Karpas-422 (cell line): ENCODE data around the gene UACA. TPM values are rescaled to one million over a fixed set of nuclear protein-coding genes. Genes with fewer than 3 reads are reported as not detected.
A peak's percentile ranks its signal among the peaks of the same experiment; 100 is the strongest.

ENCODE experiments used
- DNase-seq: peaks from one replicate; pipeline ENCODE4 v3.0.0-alpha.2; 2015
- H2AFZ ChIP-seq: fragments of 200-600 bp; sonication (generic); 2 replicates; pipeline ENCODE4 v1.6.1; 2014; ENCODE audit warnings: antibody characterized with exemption, low read length, mixed read lengths
- H3K27ac ChIP-seq: fragments of 200-600 bp; sonication (generic); 2 replicates; pipeline ENCODE4 v1.5.1; 2014; ENCODE audit warnings: mild to moderate bottlenecking, low read length, moderate library complexity
- H3K27me3 ChIP-seq: fragments of 200-600 bp; sonication (generic); 2 replicates; pipeline ENCODE4 v1.6.1; 2014; ENCODE audit warnings: low read length, mixed read lengths
- H3K36me3 ChIP-seq: fragments of 200-600 bp; sonication (generic); 2 replicates; pipeline ENCODE4 v1.6.1; 2014; ENCODE audit warnings: low read length, mixed read lengths; ENCODE audit not compliant: insufficient read depth
- H3K4me1 ChIP-seq: fragments of 200-600 bp; sonication (generic); 2 replicates; pipeline ENCODE4 v1.6.1; 2014; ENCODE audit warnings: mild to moderate bottlenecking, low read length, mixed read lengths
- H3K4me2 ChIP-seq: fragments of 200-600 bp; sonication (generic); 2 replicates; pipeline ENCODE4 v1.6.1; 2014; ENCODE audit warnings: low read length, low read depth, mild to moderate bottlenecking; ENCODE audit not compliant: poor library complexity, severe bottlenecking
- H3K4me3 ChIP-seq: fragments of 200-600 bp; sonication (generic); 2 replicates; pipeline ENCODE4 v1.5.1; 2014; ENCODE audit warnings: mild to moderate bottlenecking, antibody characterized with exemption, low read length, mixed read lengths
- H3K79me2 ChIP-seq: fragments of 200-600 bp; sonication (generic); 2 replicates; pipeline ENCODE4 v1.6.1; 2014; ENCODE audit warnings: mild to moderate bottlenecking, low read length, mixed read lengths
- H3K9ac ChIP-seq: fragments of 200-600 bp; sonication (generic); 2 replicates; pipeline ENCODE4 v1.6.0; 2014; ENCODE audit warnings: low read length
- H3K9me2 ChIP-seq: fragments of 200-600 bp; sonication (generic), shearing (Covaris generic); replicated peaks from 2 replicates; pipeline ENCODE4 v1.6.0; 2014; ENCODE audit warnings: mild to moderate bottlenecking, low read length, moderate library complexity; ENCODE audit not compliant: insufficient read depth
- H3K9me3 ChIP-seq: fragments of 300-700, 200-600 bp; sonication (generic); 2 replicates; pipeline ENCODE4 v1.6.1; 2014; ENCODE audit warnings: low read length, mixed read lengths
- H4K20me1 ChIP-seq: fragments of 200-600 bp; sonication (generic); 2 replicates; pipeline ENCODE4 v1.6.1; 2014; ENCODE audit warnings: mild to moderate bottlenecking, antibody characterized with exemption, low read length, low read depth; ENCODE audit not compliant: insufficient read depth
- total RNA-seq: library from RNA; depleted of rRNA; stranded (reverse); fragments of >200 nt; shearing (Covaris generic); gene quantifications from 2 replicates; pipeline ENCODE4 v1.2.3, GENCODE V29; 2014; ENCODE audit warnings: low replicate concordance

The UACA gene
- total RNA-seq, 1 experiment from 2014 or later, result not detected

GRCh38 chr15:70703096-70703878 is 60.1 kb downstream of the UACA start:
- no peak overlapping the region for H3K27ac ChIP-seq
- H3K9ac ChIP-seq, result no peak overlapping the region
- H2AFZ ChIP-seq, result no peak overlapping the region
- peaks cover 41% of the 10 kb centered on the region for H3K4me1 ChIP-seq
- H3K4me2 ChIP-seq, result peak overlapping the region; percentile 57
- H3K27me3 ChIP-seq, result no peaks in the 10 kb centered on the region
- H3K9me3 ChIP-seq, result no peaks in the 10 kb centered on the region
- no peaks in the 10 kb centered on the region for H3K9me2 ChIP-seq
- DNase-seq, result no peak
- H4K20me1 ChIP-seq, result no peaks in the 10 kb centered on the region; the same call in 1 of the 2 replicates
- no peaks in the 10 kb centered on the region for H3K36me3 ChIP-seq
- H3K4me3 ChIP-seq, result 0 out of 2 replicates have a peak overlapping the region, but pooled peaks have one; percentile 25
- no peaks in the 10 kb centered on the region for H3K79me2 ChIP-seq

- Histone ChIP-seq H3K27ac (no peak overlapping the region), H3K9me3 (no peaks in the 10 kb centered on the region), H3K79me2 (no peaks in the 10 kb centered on the region), H3K4me3 (no peak overlapping the region), H2AFZ (no peak overlapping the region), H3K9me2 (no peaks in the 10 kb centered on the region), H3K4me2 (no peak overlapping the region), H3K27me3 (no peaks in the 10 kb centered on the region), H3K4me1 (peaks cover 41% of the 10 kb centered on the region), H3K9ac (no peak overlapping the region), H4K20me1 (no peaks in the 10 kb centered on the region; the same call in 1 of the 2 replicates), H3K36me3 (no peaks in the 10 kb centered on the region)
- DNase-seq, result peak; percentile 28
Observed at GRCh38 chr15:70702584-70702983, 60.8 kb downstream of the UACA start.

- Histone ChIP-seq H4K20me1 (no peaks in the 10 kb centered on the region; the same call in 1 of the 2 replicates), H2AFZ (no peak overlapping the region), H3K4me3 (no peak overlapping the region), H3K4me1 (peaks cover 41% of the 10 kb centered on the region), H3K79me2 (no peaks in the 10 kb centered on the region), H3K27me3 (no peaks in the 10 kb centered on the region), H3K27ac (no peak overlapping the region), H3K36me3 (no peaks in the 10 kb centered on the region), H3K9me2 (no peaks in the 10 kb centered on the region), H3K9ac (no peak overlapping the region), H3K4me2 (no peak overlapping the region), H3K9me3 (no peaks in the 10 kb centered on the region)
- DNase-seq, result peak; percentile 25
Observed at GRCh38 chr15:70701891-70702568, 61.3 kb downstream of the UACA start.

- Histone ChIP-seq H3K79me2 (no peaks in the 10 kb centered on the region), H3K9me2 (no peaks in the 10 kb centered on the region), H2AFZ (no peak overlapping the region), H3K36me3 (no peaks in the 10 kb centered on the region), H3K27ac (no peak overlapping the region), H3K9ac (no peak overlapping the region), H3K9me3 (no peaks in the 10 kb centered on the region), H3K4me1 (peaks cover 41% of the 10 kb centered on the region), H3K27me3 (no peaks in the 10 kb centered on the region), H4K20me1 (no peaks in the 10 kb centered on the region; the same call in 1 of the 2 replicates), H3K4me3 (no peak overlapping the region), H3K4me2 (no peak overlapping the region)
- peak; percentile 14 for DNase-seq
Observed at GRCh38 chr15:70701171-70701570, 62.2 kb downstream of the UACA start.

GRCh38 chr15:70699890-70700289 is 63.5 kb downstream of the UACA start:
- DNase-seq, result no peak
- no peak overlapping the region for H3K4me2 ChIP-seq
- peaks cover 28% of the 10 kb centered on the region for H3K4me1 ChIP-seq
- no peak overlapping the region for H3K9ac ChIP-seq
- no peaks in the 10 kb centered on the region for H3K27me3 ChIP-seq
- H3K9me2 ChIP-seq, result no peaks in the 10 kb centered on the region
- H3K36me3 ChIP-seq, result no peaks in the 10 kb centered on the region
- no peaks in the 10 kb centered on the region for H3K79me2 ChIP-seq
- H4K20me1 ChIP-seq, result no peaks in the 10 kb centered on the region; the same call in 1 of the 2 replicates
- no peak overlapping the region for H3K4me3 ChIP-seq
- no peak overlapping the region for H2AFZ ChIP-seq
- no peaks in the 10 kb centered on the region for H3K9me3 ChIP-seq
- no peak overlapping the region for H3K27ac ChIP-seq

GRCh38 chr15:70698836-70699390 is 64.4 kb downstream of the UACA start:
- no peak overlapping the region for H2AFZ ChIP-seq
- no peak overlapping the region for H3K4me2 ChIP-seq
- H3K9me3 ChIP-seq, result no peaks in the 10 kb centered on the region
- no peak overlapping the region for H3K4me3 ChIP-seq
- no peaks in the 10 kb centered on the region; the same call in 1 of the 2 replicates for H4K20me1 ChIP-seq
- H3K27me3 ChIP-seq, result no peaks in the 10 kb centered on the region
- H3K9me2 ChIP-seq, result no peaks in the 10 kb centered on the region
- no peak overlapping the region for H3K9ac ChIP-seq
- H3K4me1 ChIP-seq, result peaks cover 19% of the 10 kb centered on the region
- H3K79me2 ChIP-seq, result no peaks in the 10 kb centered on the region
- peak; percentile 27 for DNase-seq
- H3K27ac ChIP-seq, result no peak overlapping the region
- H3K36me3 ChIP-seq, result no peaks in the 10 kb centered on the region

GRCh38 chr15:70698426-70698825 is 64.9 kb downstream of the UACA start:
- Histone ChIP-seq H3K4me1 (peaks cover 14% of the 10 kb centered on the region), H3K9me3 (no peaks in the 10 kb centered on the region), H3K9me2 (no peaks in the 10 kb centered on the region), H2AFZ (no peak overlapping the region), H3K4me3 (no peak overlapping the region), H3K9ac (no peak overlapping the region), H3K27me3 (no peaks in the 10 kb centered on the region), H3K27ac (no peak overlapping the region), H3K79me2 (no peaks in the 10 kb centered on the region), H4K20me1 (no peaks in the 10 kb centered on the region; the same call in 1 of the 2 replicates), H3K4me2 (no peak overlapping the region), H3K36me3 (no peaks in the 10 kb centered on the region)
- DNase-seq, result peak; percentile 27
